Measurements from ENCODE around the gene FAM107B.
"Not testable (repeated sequence)": the region's sequence is repeated elsewhere in the genome, so short reads cannot be mapped to it uniquely, and the experiment has no call there.

The FAM107B gene

GRCh38 chr10:14659137-14659536 is 115.6 kb downstream of the FAM107B start:
- not testable (repeated sequence) for DNase-seq

GRCh38 chr10:14658331-14659127 is 116.2 kb downstream of the FAM107B start:
- DNase-seq, result no peak

GRCh38 chr10:14656052-14656730 is 118.5 kb downstream of the FAM107B start:
- DNase-seq, result no peak

GRCh38 chr10:14654821-14655382 is 119.8 kb downstream of the FAM107B start:
- no peak for DNase-seq

- DNase-seq, result peak; percentile 76
Observed at GRCh38 chr10:14653271-14654161, 121.2 kb downstream of the FAM107B start.

GRCh38 chr10:14652816-14653215 is 121.9 kb downstream of the FAM107B start:
- DNase-seq, result no peak

- no peak for DNase-seq
Observed at GRCh38 chr10:14652067-14652466, 122.6 kb downstream of the FAM107B start.

- no peak for DNase-seq
Observed at GRCh38 chr10:14649739-14650138, 125.0 kb downstream of the FAM107B start.

GRCh38 chr10:14648946-14649345 is 125.8 kb downstream of the FAM107B start:
- DNase-seq, result no peak

GRCh38 chr10:14648005-14648765 is 126.5 kb downstream of the FAM107B start:
- peak; percentile 88 for DNase-seq

GRCh38 chr10:14645239-14645960 is 129.3 kb downstream of the FAM107B start:
- no peak for DNase-seq

GRCh38 chr10:14639637-14640036 is 135.1 kb downstream of the FAM107B start:
- DNase-seq, result no peak

GRCh38 chr10:14635043-14635710 is 139.5 kb downstream of the FAM107B start:
- no peak for DNase-seq

GRCh38 chr10:14634572-14634971 is 140.1 kb downstream of the FAM107B start:
- not testable (repeated sequence) for DNase-seq

- DNase-seq, result no peak
Observed at GRCh38 chr10:14625765-14626525, 148.8 kb downstream of the FAM107B start.

- no peak for DNase-seq
Observed at GRCh38 chr10:14625192-14625631, 149.5 kb downstream of the FAM107B start.

GRCh38 chr10:14624600-14624999 is 150.1 kb downstream of the FAM107B start:
- no peak for DNase-seq

GRCh38 chr10:14623931-14624330 is 150.8 kb downstream of the FAM107B start:
- no peak for DNase-seq

GRCh38 chr10:14621037-14621436 is 153.7 kb downstream of the FAM107B start:
- DNase-seq, result no peak

GRCh38 chr10:14618674-14619073 is 156.0 kb downstream of the FAM107B start:
- no peak for DNase-seq

Data from CD4-positive, alpha-beta T cell treated with Interleukin-10 for 1 hour (primary cell).